ENCODE results near the gene ENO3. TPM values are rescaled to one million over a fixed set of nuclear protein-coding genes. Genes with fewer than 3 reads are reported as not detected.

ENO3 gene
- polyA plus RNA-seq, 1 of the 3 experiments (the other 2 are of a cell fraction) = 29.2 TPM

- Histone ChIP-seq H3F3A (replicated peaks; ENCODE audit: insufficient read depth) (peaks cover 38% of the 10 kb centered on the region), H3K4me3 (ENCODE audit: low read depth in 2 of 2, low read length in 1 of 2) (peak overlapping the region; percentile 80 to 86), H3K4me2 (peak overlapping the region; percentile 98), H2AFZ (ENCODE audit: low read depth) (peak overlapping the region; percentile 69; the same call in 1 of the 2 replicates), H3K9me2 (no peaks in the 10 kb centered on the region), H3K27ac (ENCODE audit: low read depth in 2 of 2, low read length in 1 of 2) (peak overlapping the region; percentile 94 to 98), H3K4me1 (ENCODE audit: control insufficient read depth in 1 of 2, insufficient read depth in 2 of 2, low read depth in 1 of 2, low read length in 1 of 2) (peaks cover 13 to 24% of the 10 kb centered on the region in 2 experiments; a peak in 2 of 4 replicates), H3K79me2 (ENCODE audit: insufficient read depth) (peaks cover 58% of the 10 kb centered on the region), H3K9ac (peak overlapping the region; percentile 83), H3K36me3 (replicated peaks in 1 of 2; ENCODE audit: control insufficient read depth in 1 of 2, insufficient read depth in 2 of 2, low read length in 1 of 2) (peaks cover 26 to 30% of the 10 kb centered on the region in 2 experiments), H3K9me3 (no peaks in the 10 kb centered on the region), H3K27me3 (ENCODE audit: insufficient read depth) (no peaks in the 10 kb centered on the region), H4K20me1 (ENCODE audit: insufficient read depth) (peaks cover 14% of the 10 kb centered on the region)
- no peak for DNase-seq
- CTCF ChIA-PET = interaction anchor here (0.9 to 3.9 kb wide), 6 partner anchors 28 to 122 kb away, joined by 3 to 29 read pairs (median 4); partner anchors contain the start of genes CHRNE and SPAG7
- no peak for TF ChIP-seq USF2 (IDR thresholded peaks at IDR 0.05; ENCODE audit: borderline replicate concordance, low read depth, low read length)
- no peak for TF ChIP-seq POLR2AphosphoS5 (IDR thresholded peaks at IDR 0.05; ENCODE audit: low read depth, low read length)
- TF ChIP-seq NRF1 (IDR thresholded peaks at IDR 0.05; ENCODE audit: low read depth, low read length) = no peak
- no peak for TF ChIP-seq CHD2 (IDR thresholded peaks at IDR 0.05; ENCODE audit: low read length, partially characterized antibody)
- 1% methylated on average over 10 of the region's 16 CpGs for WGBS (ENCODE audit: low lambda C conversion rate)
- POLR2A ChIA-PET = interaction anchor here (0.9 to 2.0 kb wide), 5 partner anchors 12 to 31 kb away, joined by 3 to 35 read pairs (median 16); partner anchors contain the start of genes ENO3 and SPAG7
These were observed 11.4 kb upstream of the ENO3 start for GRCh38 chr17:4939546-4939795.

GRCh38 chr17:4939796-4940554 is 10.9 kb upstream of the ENO3 start, which contains the start of the genes RNF167 and SLC25A11:
RNF167 (plus strand) TSS chr17:4940268; CDS start chr17:4940910, 642 bp downstream.
SLC25A11 (minus strand) TSS chr17:4940046; CDS start chr17:4939910, 136 bp downstream.
- no peaks in the 10 kb centered on the region for H3K27me3 ChIP-seq (ENCODE audit: insufficient read depth)
- H4K20me1 ChIP-seq (ENCODE audit: insufficient read depth) = peaks cover 19% of the 10 kb centered on the region
- peaks cover 42% of the 10 kb centered on the region for H3F3A ChIP-seq (replicated peaks; ENCODE audit: insufficient read depth)
- H3K79me2 ChIP-seq (ENCODE audit: insufficient read depth) = peaks cover 63% of the 10 kb centered on the region
- WGBS (ENCODE audit: low lambda C conversion rate) = under 1% methylated on average over 56 of the region's 72 CpGs
- H3K9me3 ChIP-seq = no peaks in the 10 kb centered on the region
- ChIA-PET POLR2A (interaction anchor here (0.8 to 2.0 kb wide), 6 partner anchors 12 to 40 kb away, joined by 3 to 35 read pairs (median 10); partner anchors contain the start of genes ENO3 and SPAG7), CTCF (interaction anchor here (1.0 to 3.9 kb wide), 8 partner anchors 9 to 122 kb away, joined by 3 to 29 read pairs (median 3); partner anchors contain the start of genes CHRNE, PFN1 and SPAG7)
- peak; percentile 98 for DNase-seq
- no peaks in the 10 kb centered on the region for H3K9me2 ChIP-seq
- peak within 1 kb of the TSS; percentile 74 for H2AFZ ChIP-seq (ENCODE audit: low read depth)
- H3K4me1 ChIP-seq (ENCODE audit: control insufficient read depth in 1 of 2, insufficient read depth in 2 of 2, low read depth in 1 of 2, low read length in 1 of 2) = peaks cover 16 to 27% of the 10 kb centered on the region in 2 experiments; a peak in 3 of 4 replicates
- peak within 1 kb of the TSS; percentile 94 to 98 for H3K27ac ChIP-seq (ENCODE audit: low read depth in 2 of 2, low read length in 1 of 2)
- peak within 1 kb of the TSS; percentile 80 to 86 for H3K4me3 ChIP-seq (ENCODE audit: low read depth in 2 of 2, low read length in 1 of 2)
- H3K9ac ChIP-seq = peak within 1 kb of the TSS; percentile 83
- peaks cover 30 to 35% of the 10 kb centered on the region in 2 experiments for H3K36me3 ChIP-seq (replicated peaks in 1 of 2; ENCODE audit: control insufficient read depth in 1 of 2, insufficient read depth in 2 of 2, low read length in 1 of 2)
- no peak for TF ChIP-seq NFIC (IDR thresholded peaks at IDR 0.05; ENCODE audit: borderline replicate concordance)
- peak; percentile 99 for TF ChIP-seq ZBTB33 (IDR thresholded peaks at IDR 0.05; ENCODE audit: borderline replicate concordance, low read depth)
- peak; percentile 64; the same call in 1 of the 2 replicates for TF ChIP-seq POLR2AphosphoS5 (IDR thresholded peaks at IDR 0.05; ENCODE audit: low read depth, low read length)
- TF ChIP-seq ELF1 (IDR thresholded peaks at IDR 0.05) = no peak; the same call in 1 of the 2 replicates
- TF ChIP-seq NRF1 (IDR thresholded peaks at IDR 0.05; ENCODE audit: low read depth, low read length) = peak; percentile 93
- no peak for TF ChIP-seq MEF2A (IDR thresholded peaks at IDR 0.05; ENCODE audit: borderline replicate concordance, low read depth)
- peak; percentile 99 for TF ChIP-seq CHD2 (IDR thresholded peaks at IDR 0.05; ENCODE audit: low read length, partially characterized antibody)
- TF ChIP-seq FOXJ3 (CRISPR knock-in tag; IDR thresholded peaks at IDR 0.05) = no peak
- peak; percentile 46 for TF ChIP-seq TAF1 (IDR thresholded peaks at IDR 0.05; ENCODE audit: borderline replicate concordance, low read depth, low read length)
- 0 out of 2 replicates have a peak, but pooled peaks have one; percentile 49 for TF ChIP-seq YY1 (IDR thresholded peaks at IDR 0.05; ENCODE audit: low read depth)
- no peak for TF ChIP-seq JUND (IDR thresholded peaks at IDR 0.05)
- no peak for TF ChIP-seq FOXM1 (IDR thresholded peaks at IDR 0.05; ENCODE audit: low read depth)
- no peak for TF ChIP-seq MAX (IDR thresholded peaks at IDR 0.05; ENCODE audit: low read depth)
- peak; percentile 84 for TF ChIP-seq MXI1 (IDR thresholded peaks at IDR 0.05; ENCODE audit: low read depth, low read length)
- TF ChIP-seq USF1 (IDR thresholded peaks at IDR 0.05; ENCODE audit: borderline replicate concordance, low read depth) = no peak
- TF ChIP-seq SIN3A (IDR thresholded peaks at IDR 0.05; ENCODE audit: borderline replicate concordance, low read depth, low read length) = peak; percentile 99
- peak within 1 kb of the TSS; percentile 98 for H3K4me2 ChIP-seq
